ENCODE data around the gene BRD4.

- TF ChIP-seq POLR2AphosphoS5 (IDR thresholded peaks at IDR 0.05): no peak
- no peak for TF ChIP-seq POLR2A (IDR thresholded peaks at IDR 0.05)
Measured at GRCh38 chr19:15371119-15371518, 38.8 kb upstream of the BRD4 start.

Measured in suprapubic skin (tissue), 4 donors.